AG04450 (cell line): ENCODE measurements around the gene KCNH1. TPM values are rescaled to one million over a fixed set of nuclear protein-coding genes. Genes with fewer than 3 reads are reported as not detected.

Experiments used
- CTCF ChIA-PET: fragments of 300-600, 350-600 bp; formaldehyde crosslinking; extraction: SDS; loops from one replicate; lab custom pipeline; 2022; ENCODE audit warnings: antibody characterized with exemption, inconsistent platforms; lab: Charles Lee
- POLR2A ChIA-PET: fragments of 350-600 bp; formaldehyde crosslinking; extraction: SDS; loops from one replicate; lab custom pipeline; 2021; ENCODE audit warnings: antibody characterized with exemption, inconsistent platforms; lab: Yijun Ruan, JAX
- DNase-seq: peaks from one replicate; pipeline ENCODE4 v3.0.0-alpha.2; 2011; ENCODE audit warnings: low read depth, low spot score
- H3K27ac ChIP-seq: one replicate; pipeline ENCODE4 v1.5.1; 2012; ENCODE audit warnings: low read depth, low read length, control low read depth
- H3K27me3 ChIP-seq: one replicate; pipeline ENCODE4 v1.6.0; 2012; ENCODE audit warnings: low read length; ENCODE audit not compliant: control insufficient read depth, insufficient read depth
- H3K4me3 ChIP-seq: 2 replicates; pipeline ENCODE4 v1.5.1; 2011; ENCODE audit warnings: mild to moderate bottlenecking, low read depth, low read length, control low read depth
- H3K9me3 ChIP-seq: 2 replicates; pipeline ENCODE4 v1.5.1; 2012; ENCODE audit warnings: low read length; ENCODE audit not compliant: control insufficient read depth, insufficient read depth
- CTCF ChIP-seq: IDR thresholded peaks from 2 replicates; pipeline ENCODE4 v1.5.1; 2011; ENCODE audit warnings: low read depth, low read length, control low read depth, inconsistent platforms
- polyA plus RNA-seq: library from polyadenylated mRNA; depleted of rRNA; stranded (reverse); fragments of >200 nt; gene quantifications from 2 replicates; pipeline ENCODE4 v1.2.3, GENCODE V29; 2011

KCNH1 gene
- polyA plus RNA-seq, 1 experiment: 0.31 TPM

GRCh38 chr1:210992837-210993236, 141.1 kb downstream of the KCNH1 start:
- no peak overlapping the region for H3K27ac ChIP-seq
- no peaks in the 10 kb centered on the region for H3K9me3 ChIP-seq
- no peak for TF ChIP-seq CTCF
- ChIA-PET POLR2A (no interaction called here), CTCF (no interaction called here)
- no peak for DNase-seq
- H3K27me3 ChIP-seq: no peaks in the 10 kb centered on the region
- H3K4me3 ChIP-seq: no peak overlapping the region

- Histone ChIP-seq H3K27ac (no peak overlapping the region), H3K4me3 (no peak overlapping the region), H3K9me3 (no peaks in the 10 kb centered on the region), H3K27me3 (no peaks in the 10 kb centered on the region)
- POLR2A ChIA-PET: no interaction called here
- no peak for DNase-seq
- TF ChIP-seq CTCF: no peak
- CTCF ChIA-PET: no interaction called here
Measured at GRCh38 chr1:210989905-210990304, 144.0 kb downstream of the KCNH1 start.

- ChIA-PET CTCF (interaction anchor here (0.7 kb wide), 1 partner anchor 209 kb away, joined by 4 read pairs; no protein-coding TSS in a partner anchor), POLR2A (no interaction called here)
- Histone ChIP-seq H3K27ac (no peak overlapping the region), H3K4me3 (no peak overlapping the region), H3K9me3 (no peaks in the 10 kb centered on the region), H3K27me3 (no peaks in the 10 kb centered on the region)
- DNase-seq: no peak
- no peak for TF ChIP-seq CTCF
Measured at GRCh38 chr1:210981490-210981889, 152.5 kb downstream of the KCNH1 start.

GRCh38 chr1:210980082-210980481, 153.9 kb downstream of the KCNH1 start:
- Histone ChIP-seq H3K27me3 (no peaks in the 10 kb centered on the region), H3K4me3 (no peak overlapping the region), H3K27ac (no peak overlapping the region), H3K9me3 (no peaks in the 10 kb centered on the region)
- TF ChIP-seq CTCF: no peak
- no peak for DNase-seq
- CTCF ChIA-PET: interaction anchor here (1.3 kb wide), 1 partner anchor 30 kb away, joined by 3 read pairs; no protein-coding TSS in a partner anchor
- POLR2A ChIA-PET: no interaction called here

GRCh38 chr1:210978974-210979354, 155.0 kb downstream of the KCNH1 start:
- no peak overlapping the region for H3K4me3 ChIP-seq
- no peaks in the 10 kb centered on the region for H3K9me3 ChIP-seq
- no peaks in the 10 kb centered on the region for H3K27me3 ChIP-seq
- H3K27ac ChIP-seq: no peak overlapping the region
- no peak for TF ChIP-seq CTCF
- POLR2A ChIA-PET: no interaction called here
- CTCF ChIA-PET: interaction anchor here (1.3 kb wide), 1 partner anchor 29 kb away, joined by 3 read pairs; no protein-coding TSS in a partner anchor
- no peak for DNase-seq
